ENCODE data around the gene SYTL3.

DNA sequence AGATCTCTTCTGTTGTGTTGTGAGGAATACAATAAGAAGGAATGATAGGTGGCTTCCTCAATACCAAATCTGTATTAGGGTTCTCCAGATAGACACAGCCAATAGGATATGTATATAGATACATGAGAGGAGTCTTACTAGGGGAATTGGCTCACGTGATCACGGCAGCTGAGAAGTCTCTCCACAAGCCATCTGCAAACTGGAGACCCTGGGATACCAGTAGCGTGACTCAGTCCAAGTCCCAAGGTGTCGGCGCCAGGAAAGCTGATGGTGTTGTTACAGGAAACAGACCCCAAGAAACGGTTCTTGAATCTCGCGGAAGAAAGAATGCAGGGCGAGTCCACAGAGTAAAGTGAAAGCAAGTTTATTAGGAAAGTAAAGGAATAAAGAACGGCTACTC lies 61.4 kb downstream of the SYTL3 start:
- TF ChIP-seq, protein P1, sequence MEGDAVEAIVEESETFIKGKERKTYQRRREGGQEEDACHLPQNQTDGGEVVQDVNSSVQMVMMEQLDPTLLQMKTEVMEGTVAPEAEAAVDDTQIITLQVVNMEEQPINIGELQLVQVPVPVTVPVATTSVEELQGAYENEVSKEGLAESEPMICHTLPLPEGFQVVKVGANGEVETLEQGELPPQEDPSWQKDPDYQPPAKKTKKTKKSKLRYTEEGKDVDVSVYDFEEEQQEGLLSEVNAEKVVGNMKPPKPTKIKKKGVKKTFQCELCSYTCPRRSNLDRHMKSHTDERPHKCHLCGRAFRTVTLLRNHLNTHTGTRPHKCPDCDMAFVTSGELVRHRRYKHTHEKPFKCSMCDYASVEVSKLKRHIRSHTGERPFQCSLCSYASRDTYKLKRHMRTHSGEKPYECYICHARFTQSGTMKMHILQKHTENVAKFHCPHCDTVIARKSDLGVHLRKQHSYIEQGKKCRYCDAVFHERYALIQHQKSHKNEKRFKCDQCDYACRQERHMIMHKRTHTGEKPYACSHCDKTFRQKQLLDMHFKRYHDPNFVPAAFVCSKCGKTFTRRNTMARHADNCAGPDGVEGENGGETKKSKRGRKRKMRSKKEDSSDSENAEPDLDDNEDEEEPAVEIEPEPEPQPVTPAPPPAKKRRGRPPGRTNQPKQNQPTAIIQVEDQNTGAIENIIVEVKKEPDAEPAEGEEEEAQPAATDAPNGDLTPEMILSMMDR (IDR thresholded peaks at IDR 0.05) = no peak
- TF ChIP-seq POLR2A (IDR thresholded peaks at IDR 0.05) = no peak

Measured in body of pancreas (tissue), 4 donors.